B cell (primary cell): Measurements from ENCODE around the gene MAN2B2. TPM values are rescaled to one million over a fixed set of nuclear protein-coding genes. Genes with fewer than 3 reads are reported as not detected.
A peak's percentile ranks its signal among the peaks of the same experiment; 100 is the strongest.

Experiments
- ATAC-seq: fragments of 200-7000 bp; cut with Tn5 transposase; one replicate; pipeline ENCODE4 v1.10.0; 2021; ENCODE audit warnings: low read depth, mild to moderate bottlenecking, moderate number of reproducible peaks, moderate library complexity
- CTCF ChIA-PET: fragments of 350-600 bp; sonication (Branson Sonifier 250); formaldehyde crosslinking; loops from one replicate; lab custom pipeline; 2021; ENCODE audit warnings: antibody characterized with exemption, inconsistent platforms; lab: Charles Lee
- POLR2A ChIA-PET: fragments of 350-600 bp; sonication (Branson Sonifier 250); formaldehyde crosslinking; loops from one replicate; lab custom pipeline; 2021; ENCODE audit warnings: antibody characterized with exemption; lab: Charles Lee
- DNase-seq: peaks from one replicate; pipeline ENCODE4 v3.0.0; 2013
- H2AFZ ChIP-seq: 2 replicates; pipeline ENCODE4 v1.6.1; 2012; ENCODE audit warnings: mild to moderate bottlenecking, low read depth, low read length; ENCODE audit not compliant: insufficient read depth, poor library complexity, severe bottlenecking
- H3K27ac ChIP-seq, 2 donors: 1 replicate in 1 of 2; 2 replicates in 1 of 2; pipeline ENCODE4 v1.5.1; 2012 to 2013; ENCODE audit warnings: low read length in 2 of 2, mild to moderate bottlenecking in 2 of 2, moderate library complexity in 1 of 2
- H3K27me3 ChIP-seq, 4 experiments: fragments of 200-600 bp in 1 of 4; sonication (generic) in 1 of 4; replicated peaks in 1 of 4; 1 replicate in 2 of 4; 2 replicates in 2 of 4; pipeline versions ENCODE4 v1.6.1 to v1.7.0; 2013 to 2016; ENCODE audit warnings: low read length in 3 of 4, mild to moderate bottlenecking in 2 of 4, mixed read lengths in 1 of 4, moderate library complexity in 1 of 4; ENCODE audit not compliant: insufficient read depth in 4 of 4, control insufficient read depth in 3 of 4; ENCODE audit errors: control extremely low read depth in 1 of 4
- H3K36me3 ChIP-seq, 2 experiments: replicated peaks in 1 of 2; 1 replicate in 1 of 2; 2 replicates in 1 of 2; pipeline versions ENCODE4 v1.6.1 to v1.7.1; 2013; ENCODE audit warnings: low read length in 1 of 2; ENCODE audit not compliant: insufficient read depth in 2 of 2, control insufficient read depth in 1 of 2; ENCODE audit errors: control extremely low read depth in 1 of 2, extremely low read depth in 1 of 2
- H3K4me1 ChIP-seq, 2 donors: fragments of 200-600 bp in 1 of 2; sonication (generic) in 1 of 2; 1 replicate in 1 of 2; 2 replicates in 1 of 2; pipeline versions ENCODE4 v1.5.1 to v1.6.1; 2013 to 2017; ENCODE audit warnings: low read length in 2 of 2; ENCODE audit not compliant: control insufficient read depth in 2 of 2, insufficient read depth in 2 of 2
- H3K4me2 ChIP-seq: replicated peaks from 2 replicates; pipeline ENCODE3; 2012; ENCODE audit warnings: mild to moderate bottlenecking, low read depth, low read length; ENCODE audit not compliant: poor library complexity, severe bottlenecking
- H3K4me3 ChIP-seq, 5 experiments: fragments of 200-600 bp in 1 of 5; sonication (generic) in 1 of 5; 1 replicate in 3 of 5; 2 replicates in 2 of 5; pipeline versions ENCODE4 v1.5.1 to v1.7.0; 2011 to 2016; ENCODE audit warnings: low read length in 4 of 5, mild to moderate bottlenecking in 4 of 5, low read depth in 2 of 5, control low read depth in 1 of 5, moderate library complexity in 1 of 5; ENCODE audit not compliant: insufficient read depth in 1 of 5; ENCODE audit errors: control extremely low read depth in 1 of 5, extremely low read depth in 1 of 5
- H3K79me2 ChIP-seq: fragments of 200-600 bp; sonication (generic); one replicate; pipeline ENCODE4 v1.6.0; 2016; ENCODE audit warnings: low read length; ENCODE audit not compliant: control insufficient read depth, insufficient read depth
- H3K9ac ChIP-seq: fragments of 200-600 bp; sonication (generic); 2 replicates; pipeline ENCODE4 v1.6.1; 2017; ENCODE audit warnings: mild to moderate bottlenecking, low read length, moderate library complexity
- H3K9me3 ChIP-seq, 3 donors: one replicate each; pipeline versions ENCODE4 v1.6.1 to v1.7.1; 2013; ENCODE audit warnings: low read length in 2 of 3; ENCODE audit not compliant: control insufficient read depth in 2 of 3, insufficient read depth in 1 of 3; ENCODE audit errors: control extremely low read depth in 1 of 3
- H4K20me1 ChIP-seq: 2 replicates; pipeline ENCODE4 v1.6.0; 2012; ENCODE audit warnings: mild to moderate bottlenecking, low read length; ENCODE audit not compliant: insufficient read depth, control insufficient read depth, poor library complexity, severe bottlenecking
- H3K27ac Mint-ChIP-seq: one replicate; pipeline ENCODE4 v1.8.0; 2021; ENCODE audit warnings: mixed read lengths
- H3K27me3 Mint-ChIP-seq: one replicate; pipeline ENCODE4 v1.8.0; 2021; ENCODE audit warnings: mixed read lengths
- H3K4me1 Mint-ChIP-seq: one replicate; pipeline ENCODE4 v1.8.0; 2021; ENCODE audit warnings: mixed read lengths
- H3K4me3 Mint-ChIP-seq: one replicate; pipeline ENCODE4 v1.8.0; 2021; ENCODE audit warnings: mixed read lengths
- H3K9me3 Mint-ChIP-seq: one replicate; pipeline ENCODE4 v1.8.0; 2022; ENCODE audit warnings: mixed read lengths; ENCODE audit not compliant: insufficient read depth
- CTCF ChIP-seq: fragments of 200-600 bp; IDR thresholded peaks from one replicate; pipeline ENCODE4 v1.8.0; 2022; ENCODE audit warnings: antibody characterized with exemption, mild to moderate bottlenecking
- EZH2 ChIP-seq: IDR thresholded peaks from 2 replicates; pipeline ENCODE4 v1.6.1; 2012; ENCODE audit warnings: borderline replicate concordance, low read depth, mild to moderate bottlenecking, moderate library complexity, low read length; ENCODE audit not compliant: insufficient read depth, poor library complexity, severe bottlenecking
- WGBS: methylation state at CpG from one replicate; pipeline ENCODE4 v1.1.5; 2013; ENCODE audit warnings: missing lambda C conversion rate; ENCODE audit not compliant: insufficient coverage; 5-methylcytosine and 5-hydroxymethylcytosine counted together
- intact Hi-C: fragments of 100-400 bp; cut with micrococcal nuclease; formaldehyde crosslinking; loops from one replicate; pipeline ENCODE4 v1.10.0; 2022
- polyA plus RNA-seq: library from polyadenylated mRNA; depleted of rRNA; stranded (reverse); fragments of >200 nt; gene quantifications from 2 replicates; pipeline ENCODE4 v1.2.3, GENCODE V29; 2012
- total RNA-seq, 2 donors: library from RNA; stranded (reverse); fragments of 120-200 nt in 1 of 2; gene quantifications; 1 replicate in 1 of 2; 2 replicates in 1 of 2; pipeline versions ENCODE4 v1.2.3 to v1.2.4, GENCODE V29; 2013 to 2022

MAN2B2 gene
- total and polyA plus RNA-seq, 2 donors (not counting 1 experiment from before 2014, with no cell fraction given) = 35.0 to 37.0 TPM

GRCh38 chr4:6662591-6662990, 87.6 kb downstream of the MAN2B2 start:
- intact Hi-C loops = no loop called here
- no peak overlapping the region for H3K27ac Mint-ChIP-seq
- Histone ChIP-seq H3K9me3 (peaks cover 0 to 20% (median 0%) of the 10 kb centered on the region in 3 donors), H3K9ac (no peak overlapping the region), H3K4me1 (peaks cover 21 to 25% of the 10 kb centered on the region in 2 donors), H3K36me3 (no peaks in the 10 kb centered on the region), H3K4me2 (no peak overlapping the region), H3K4me3 (no peak overlapping the region), H2AFZ (no peak overlapping the region), H3K79me2 (no peaks in the 10 kb centered on the region), H3K27me3 (peaks cover 0 to 55% (median 27%) of the 10 kb centered on the region in 4 experiments), H3K27ac (no peak overlapping the region), H4K20me1 (no peaks in the 10 kb centered on the region)
- peaks cover 2% of the 10 kb centered on the region for H3K4me1 Mint-ChIP-seq
- POLR2A ChIA-PET = no interaction called here
- no peak overlapping the region for H3K4me3 Mint-ChIP-seq
- CTCF ChIA-PET = interaction anchor here (1.3 kb wide), 2 partner anchors 12 to 211 kb away, joined by 4 to 5 read pairs; no protein-coding TSS in a partner anchor
- no peaks in the 10 kb centered on the region for H3K9me3 Mint-ChIP-seq
- peaks cover 31% of the 10 kb centered on the region for H3K27me3 Mint-ChIP-seq
- ATAC-seq (no peak), DNase-seq (no peak)
- TF ChIP-seq CTCF (no peak), EZH2 (no peak)
- WGBS = no CpG with 5 or more reads among the region's 3 CpGs

GRCh38 chr4:6663596-6664393, 88.8 kb downstream of the MAN2B2 start:
- TF ChIP-seq CTCF = no peak
- no peak for TF ChIP-seq EZH2
- Mint-ChIP-seq H3K4me1 (peaks cover under 1% of the 10 kb centered on the region), H3K27me3 (peaks cover 27% of the 10 kb centered on the region), H3K4me3 (no peak overlapping the region), H3K27ac (no peak overlapping the region), H3K9me3 (no peaks in the 10 kb centered on the region)
- peaks cover 0 to 48% (median 25%) of the 10 kb centered on the region in 4 experiments for H3K27me3 ChIP-seq
- WGBS = 24% methylated on average over 55 of the region's 55 CpGs
- peak overlapping the region; percentile 59 for H3K4me2 ChIP-seq
- H3K36me3 ChIP-seq = no peaks in the 10 kb centered on the region
- H2AFZ ChIP-seq = peak overlapping the region; percentile 27
- peak overlapping the region in 2 of 5 experiments; percentile 27 to 30 for H3K4me3 ChIP-seq
- H4K20me1 ChIP-seq = no peaks in the 10 kb centered on the region
- intact Hi-C loops = no loop called here
- POLR2A ChIA-PET = no interaction called here
- ATAC-seq (no peak), DNase-seq (no peak)
- H3K9me3 ChIP-seq = peaks cover 0 to 15% (median 0%) of the 10 kb centered on the region in 3 donors
- H3K9ac ChIP-seq = peak overlapping the region; percentile 21
- H3K4me1 ChIP-seq = peaks cover 17 to 20% of the 10 kb centered on the region in 2 donors
- H3K27ac ChIP-seq = no peak overlapping the region
- CTCF ChIA-PET = interaction anchor here (0.6 to 1.3 kb wide), 3 partner anchors 11 to 210 kb away, joined by 4 to 5 read pairs (median 4); no protein-coding TSS in a partner anchor
- no peaks in the 10 kb centered on the region for H3K79me2 ChIP-seq
